Measurements from ENCODE around the gene FAHD2A.
A peak's percentile ranks its signal among the peaks of the same experiment; 100 is the strongest.
"Not testable (repeated sequence)": the region's sequence is repeated elsewhere in the genome, so short reads cannot be mapped to it uniquely, and the experiment has no call there.

The FAHD2A gene, protein sequence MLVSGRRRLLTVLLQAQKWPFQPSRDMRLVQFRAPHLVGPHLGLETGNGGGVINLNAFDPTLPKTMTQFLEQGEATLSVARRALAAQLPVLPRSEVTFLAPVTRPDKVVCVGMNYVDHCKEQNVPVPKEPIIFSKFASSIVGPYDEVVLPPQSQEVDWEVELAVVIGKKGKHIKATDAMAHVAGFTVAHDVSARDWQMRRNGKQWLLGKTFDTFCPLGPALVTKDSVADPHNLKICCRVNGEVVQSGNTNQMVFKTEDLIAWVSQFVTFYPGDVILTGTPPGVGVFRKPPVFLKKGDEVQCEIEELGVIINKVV

DNA sequence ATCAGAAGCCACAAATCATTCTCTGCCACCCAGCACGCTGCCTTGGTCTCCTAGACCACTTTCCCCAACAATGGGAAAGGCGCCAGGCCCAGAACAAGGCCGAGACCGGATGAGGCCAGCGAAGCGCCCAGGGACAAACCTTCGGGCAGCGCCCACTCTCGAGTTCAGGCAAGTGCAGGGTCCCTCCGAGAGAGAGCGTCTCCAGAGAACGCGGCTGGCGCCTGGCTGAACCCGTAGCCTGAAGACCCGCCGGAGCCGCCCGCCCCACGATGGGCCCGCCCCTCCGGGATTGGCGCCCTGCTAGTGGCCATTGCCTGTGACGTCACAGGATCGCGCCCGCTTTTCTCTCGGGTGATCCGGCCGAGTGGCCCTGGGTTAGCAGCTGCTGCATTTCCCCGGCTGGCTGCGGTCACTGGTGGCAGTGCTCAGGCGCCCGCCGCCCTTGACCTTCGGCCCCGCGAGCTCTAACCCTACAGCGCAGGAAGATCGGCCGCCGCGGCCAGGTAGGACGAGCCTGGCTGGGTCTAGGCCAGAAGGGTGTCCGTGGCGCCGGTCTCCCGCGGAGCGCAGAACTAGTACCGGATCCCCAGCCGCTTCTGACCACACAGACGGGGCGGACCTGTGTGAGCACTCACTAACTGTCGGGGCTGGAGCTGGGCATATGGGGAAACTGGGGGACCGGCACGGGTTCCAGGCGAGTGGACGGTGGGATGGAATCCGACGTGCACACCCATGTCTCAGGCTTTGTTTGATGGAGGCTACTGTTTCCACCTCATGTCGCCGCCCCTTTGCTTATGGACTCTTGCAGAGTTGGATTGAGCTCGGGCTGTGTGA lies at the start of gene FAHD2A:
TSS of gene FAHD2A (plus strand) at position 339 of the 834 bp plus-strand sequence. CDS start 2,851 bp downstream, outside the sequence.
- H3K27ac Mint-ChIP-seq, result peak within 1 kb of the TSS; percentile 98
- H3K4me1 Mint-ChIP-seq, result peaks cover 14 to 28% of the 10 kb centered on the region in 2 donors
- H3K36me3 Mint-ChIP-seq, result peaks cover 1 to 11% of the 10 kb centered on the region in 2 donors
- H3K27me3 Mint-ChIP-seq, result no peaks in the 10 kb centered on the region
- no peaks in the 10 kb centered on the region for H3K9me3 Mint-ChIP-seq
- ATAC-seq (replicated peaks) (peak; percentile 97 to 99), DNase-seq (peak; percentile 90)
- peak within 1 kb of the TSS; percentile 96 to 97 for H3K4me3 Mint-ChIP-seq

DNA sequence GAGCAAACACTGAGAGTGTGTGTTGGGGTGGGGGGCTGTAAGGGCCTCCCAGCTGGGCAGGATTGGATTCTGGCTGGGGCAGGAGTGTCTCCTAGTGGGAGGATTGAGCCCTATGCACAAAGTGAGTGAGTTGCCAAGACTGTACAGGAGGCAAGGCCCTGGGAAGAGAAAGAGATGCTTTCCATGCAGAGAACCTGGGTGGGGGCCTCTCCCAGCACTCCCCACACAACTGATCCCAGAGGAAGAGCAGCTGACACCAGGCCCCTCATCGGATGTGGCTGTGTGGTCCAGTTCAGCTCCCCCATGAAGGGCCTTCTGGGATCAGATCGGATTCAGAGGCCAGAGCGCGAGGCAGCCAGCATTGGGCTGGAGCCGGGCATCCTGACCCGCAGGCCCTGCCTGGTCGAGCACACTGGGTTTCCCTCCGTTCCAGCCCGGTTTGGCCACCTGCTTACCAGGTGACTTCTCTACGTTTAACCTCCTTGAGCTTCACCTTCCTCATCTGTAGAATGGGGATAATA lies 49.4 kb upstream of the FAHD2A start:
- Mint-ChIP-seq H3K36me3 (no peaks in the 10 kb centered on the region), H3K4me3 (no peak overlapping the region), H3K4me1 (no peaks in the 10 kb centered on the region), H3K9me3 (no peaks in the 10 kb centered on the region), H3K27me3 (peaks cover 12 to 29% of the 10 kb centered on the region in 2 donors), H3K27ac (no peak overlapping the region)
- no peak for DNase-seq
- no peak for ATAC-seq (replicated peaks)

DNA sequence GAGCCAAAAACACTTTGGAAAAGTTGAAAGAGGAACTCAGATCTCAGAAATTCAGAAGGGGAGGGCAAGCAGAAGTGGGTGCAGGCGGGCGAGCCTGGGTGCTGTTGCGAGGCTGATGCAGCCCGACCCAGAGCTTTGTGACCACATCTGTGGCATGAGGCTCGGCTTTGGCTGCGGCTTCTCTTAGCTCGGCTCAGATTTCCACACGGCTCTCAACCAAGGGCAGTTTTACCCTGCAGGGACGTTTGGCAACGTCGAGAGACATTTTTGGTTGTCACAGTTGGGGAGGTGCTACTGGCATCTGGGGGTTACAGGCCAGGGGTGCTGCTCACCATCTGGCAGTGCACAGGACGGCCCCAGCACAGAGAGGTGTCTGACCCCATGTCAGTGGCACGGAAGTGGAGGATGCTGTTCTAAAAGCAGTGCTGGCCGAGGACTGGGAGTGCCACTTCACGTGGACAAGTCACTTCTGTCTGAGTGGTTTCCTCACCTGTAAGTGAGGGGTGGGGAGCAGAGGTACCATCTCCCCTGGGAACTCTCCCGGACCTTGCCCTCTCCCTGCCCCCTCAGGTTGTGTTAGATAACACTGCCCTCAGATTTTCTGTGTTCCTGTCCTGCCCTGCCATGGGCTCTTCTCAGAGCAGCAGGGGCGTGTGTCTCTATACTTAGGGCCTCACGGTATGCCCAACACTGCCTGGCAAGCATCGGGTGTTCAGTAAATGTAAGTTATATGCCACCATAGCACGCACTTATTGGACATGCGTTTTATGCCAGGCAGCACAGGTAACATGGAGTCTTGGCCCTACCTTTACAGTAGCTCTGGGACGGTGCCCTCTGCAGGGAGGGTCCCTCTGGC lies 48.7 kb upstream of the FAHD2A start:
- no peaks in the 10 kb centered on the region for H3K36me3 Mint-ChIP-seq
- no peaks in the 10 kb centered on the region for H3K9me3 Mint-ChIP-seq
- no peak for ATAC-seq (replicated peaks)
- no peak for DNase-seq
- no peak overlapping the region for H3K4me3 Mint-ChIP-seq
- peaks cover 9 to 29% of the 10 kb centered on the region in 2 donors for H3K27me3 Mint-ChIP-seq
- no peaks in the 10 kb centered on the region for H3K4me1 Mint-ChIP-seq
- no peak overlapping the region for H3K27ac Mint-ChIP-seq

GRCh38 chr2:95354469-95354901 lies 48.0 kb upstream of the FAHD2A start:
- Mint-ChIP-seq H3K27ac (no peak overlapping the region), H3K27me3 (peaks cover 9 to 27% of the 10 kb centered on the region in 2 donors), H3K4me3 (no peak overlapping the region), H3K4me1 (no peaks in the 10 kb centered on the region), H3K36me3 (no peaks in the 10 kb centered on the region), H3K9me3 (no peaks in the 10 kb centered on the region)
- ATAC-seq (replicated peaks) (peak in 1 of 2 donors; percentile 12), DNase-seq (no peak)

- DNase-seq (no peak), ATAC-seq (replicated peaks) (no peak)
- H3K27ac Mint-ChIP-seq, result no peak overlapping the region
- no peak overlapping the region for H3K4me3 Mint-ChIP-seq
- H3K27me3 Mint-ChIP-seq, result peaks cover 9 to 25% of the 10 kb centered on the region in 2 donors
- no peaks in the 10 kb centered on the region for H3K9me3 Mint-ChIP-seq
- no peaks in the 10 kb centered on the region for H3K36me3 Mint-ChIP-seq
- no peaks in the 10 kb centered on the region for H3K4me1 Mint-ChIP-seq
Measured at GRCh38 chr2:95354925-95355324, 47.6 kb upstream of the FAHD2A start.

- not testable (repeated sequence) for ATAC-seq (replicated peaks)
Measured at GRCh38 chr2:95355486-95355885, 47.0 kb upstream of the FAHD2A start.

GRCh38 chr2:95356821-95357700 lies 45.4 kb upstream of the FAHD2A start:
- no peaks in the 10 kb centered on the region for H3K4me1 Mint-ChIP-seq
- H3K4me3 Mint-ChIP-seq, result no peak overlapping the region
- no peak overlapping the region for H3K27ac Mint-ChIP-seq
- ATAC-seq (replicated peaks), result no peak
- no peak for DNase-seq
- H3K9me3 Mint-ChIP-seq, result no peaks in the 10 kb centered on the region
- peaks cover 17 to 39% of the 10 kb centered on the region in 2 donors for H3K27me3 Mint-ChIP-seq
- H3K36me3 Mint-ChIP-seq, result no peaks in the 10 kb centered on the region

More at GRCh38 chr2:95355486-95355885, 47.0 kb upstream of the FAHD2A start:
- H3K9me3 Mint-ChIP-seq, H3K36me3 Mint-ChIP-seq, H3K4me3 Mint-ChIP-seq, H3K4me1 Mint-ChIP-seq, DNase-seq, H3K27ac Mint-ChIP-seq: not testable (repeated sequence)
- H3K27me3 Mint-ChIP-seq, result peaks cover 10 to 27% of the 10 kb centered on the region in 2 donors

GRCh38 chr2:95357717-95358280 lies 44.7 kb upstream of the FAHD2A start:
- H3K27ac Mint-ChIP-seq, result peak overlapping the region; percentile 32
- H3K9me3 Mint-ChIP-seq, result no peaks in the 10 kb centered on the region

DNA sequence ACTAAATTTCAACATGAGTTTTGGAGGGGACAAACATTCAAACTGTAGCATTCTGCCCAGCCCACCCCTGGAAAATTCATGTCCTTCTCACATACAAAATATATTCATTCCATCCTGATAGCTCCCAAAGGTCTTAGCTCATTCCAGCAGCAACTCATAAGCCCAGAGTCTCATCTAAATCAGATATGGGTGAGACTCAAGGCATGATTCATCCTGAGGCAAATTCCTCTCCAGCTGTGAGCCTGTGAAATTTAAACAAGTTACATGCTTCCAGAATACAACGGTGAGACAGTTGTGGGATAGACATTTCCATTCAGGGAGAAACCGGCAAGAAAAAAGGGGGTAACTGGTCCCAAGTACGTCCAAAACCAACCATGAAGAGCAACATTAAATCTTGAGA lies 43.5 kb upstream of the FAHD2A start:
- Mint-ChIP-seq H3K4me1 (no peaks in the 10 kb centered on the region), H3K36me3 (no peaks in the 10 kb centered on the region), H3K4me3 (no peak overlapping the region), H3K27ac (no peak overlapping the region), H3K9me3 (no peaks in the 10 kb centered on the region), H3K27me3 (peaks cover 17 to 36% of the 10 kb centered on the region in 2 donors)
- DNase-seq, result no peak
- ATAC-seq (replicated peaks), result no peak

More at GRCh38 chr2:95357717-95358280, 44.7 kb upstream of the FAHD2A start:
- peaks cover 17 to 40% of the 10 kb centered on the region in 2 donors for H3K27me3 Mint-ChIP-seq
- H3K36me3 Mint-ChIP-seq, result no peaks in the 10 kb centered on the region
- H3K4me3 Mint-ChIP-seq, result no peak overlapping the region
- DNase-seq, result no peak
- no peak for ATAC-seq (replicated peaks)
- H3K4me1 Mint-ChIP-seq, result no peaks in the 10 kb centered on the region

DNA sequence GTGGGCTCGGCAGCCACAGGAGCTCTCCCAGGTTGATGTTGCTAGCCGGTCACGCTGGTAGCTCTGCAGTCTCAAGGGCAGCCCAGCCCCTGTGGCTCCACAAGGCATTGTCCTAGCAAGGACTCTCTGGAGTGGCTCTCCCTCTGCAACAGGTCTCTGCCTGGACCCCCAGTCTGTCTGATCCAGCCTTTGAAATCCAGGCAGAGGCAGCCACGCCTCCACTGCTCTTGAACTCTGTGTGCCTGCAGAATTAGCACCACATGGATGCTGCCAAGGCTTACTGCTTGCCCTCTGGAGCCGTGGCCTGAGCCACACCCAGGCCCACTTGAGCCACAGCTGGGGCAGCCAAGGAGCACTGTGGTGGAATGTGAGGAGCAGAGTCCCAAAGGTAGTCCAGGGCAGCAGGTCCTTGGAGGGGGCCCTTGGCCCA lies 43.0 kb upstream of the FAHD2A start:
- Mint-ChIP-seq H3K4me3 (no peak overlapping the region), H3K9me3 (no peaks in the 10 kb centered on the region), H3K36me3 (no peaks in the 10 kb centered on the region), H3K27ac (no peak overlapping the region), H3K27me3 (peaks cover 19 to 36% of the 10 kb centered on the region in 2 donors), H3K4me1 (no peaks in the 10 kb centered on the region)
- DNase-seq (no peak), ATAC-seq (replicated peaks) (no peak)

DNA sequence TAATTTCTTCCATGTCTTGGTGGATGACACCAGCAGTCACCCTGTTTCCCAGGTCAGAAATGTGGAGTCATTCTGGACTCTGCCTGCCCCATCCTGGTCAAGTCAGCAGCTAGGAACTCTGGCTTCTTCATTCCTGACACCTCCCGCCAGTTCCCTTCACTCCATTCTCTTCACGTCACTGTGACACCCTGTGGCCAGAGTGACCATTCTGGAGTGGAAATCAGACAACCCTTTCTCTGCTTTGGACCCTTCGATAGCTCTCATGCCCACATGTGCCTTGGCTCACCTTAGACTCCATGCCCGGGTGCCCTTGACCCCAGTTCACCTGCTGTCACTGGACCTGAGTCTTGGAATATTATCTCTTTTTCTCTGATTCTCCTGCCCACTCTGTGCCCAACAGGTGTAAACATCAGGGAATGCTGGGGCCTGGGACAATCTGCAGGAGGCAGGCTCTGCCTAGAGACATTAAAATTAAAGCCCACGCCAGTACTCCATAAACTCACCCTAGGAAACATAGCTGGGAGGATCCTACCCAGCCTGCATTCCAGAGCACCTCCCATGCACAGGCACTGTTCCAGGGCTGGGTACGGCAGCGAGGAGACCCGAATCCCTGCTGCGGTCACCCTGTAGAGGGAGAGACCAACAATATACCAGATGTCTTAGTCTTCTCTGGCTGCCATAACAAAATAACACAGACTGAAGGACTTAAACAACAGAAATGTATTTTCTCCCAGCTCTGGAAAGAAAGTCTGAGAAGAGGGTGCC lies 41.1 kb upstream of the FAHD2A start:
- no peaks in the 10 kb centered on the region for H3K4me1 Mint-ChIP-seq
- H3K27me3 Mint-ChIP-seq, result peaks cover 21 to 46% of the 10 kb centered on the region in 2 donors
- H3K36me3 Mint-ChIP-seq, result no peaks in the 10 kb centered on the region
- H3K4me3 Mint-ChIP-seq, result no peak overlapping the region
- DNase-seq, result no peak
- no peak overlapping the region for H3K27ac Mint-ChIP-seq
- no peaks in the 10 kb centered on the region for H3K9me3 Mint-ChIP-seq
- no peak for ATAC-seq (replicated peaks)

DNA sequence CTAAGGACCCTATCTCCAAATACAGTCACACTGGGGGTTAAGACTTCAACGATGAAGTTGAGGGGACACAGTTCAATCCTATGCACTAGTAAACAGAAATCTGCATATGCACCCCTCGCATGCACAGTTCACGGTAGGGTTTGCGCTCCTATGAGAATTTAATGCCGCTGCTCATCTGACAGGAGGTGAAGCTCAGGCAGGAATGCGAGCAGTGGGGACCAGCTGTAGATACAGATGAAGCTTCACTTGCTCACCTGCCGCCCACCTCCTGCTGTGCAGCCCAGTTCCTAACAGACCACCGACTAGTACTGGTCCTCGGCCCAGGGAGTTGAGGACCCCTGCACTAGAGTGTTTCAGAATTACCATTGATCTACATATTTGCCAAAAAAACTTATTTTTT lies 40.0 kb upstream of the FAHD2A start:
- ATAC-seq (replicated peaks) (no peak), DNase-seq (no peak)
- no peak overlapping the region for H3K27ac Mint-ChIP-seq
- H3K4me1 Mint-ChIP-seq, result no peaks in the 10 kb centered on the region
- no peak overlapping the region for H3K4me3 Mint-ChIP-seq
- peaks cover 21 to 46% of the 10 kb centered on the region in 2 donors for H3K27me3 Mint-ChIP-seq
- no peaks in the 10 kb centered on the region for H3K9me3 Mint-ChIP-seq
- H3K36me3 Mint-ChIP-seq, result no peaks in the 10 kb centered on the region
